SH-SY5Y (cell line): ENCODE results near the gene NPPA.

Experiments
- GATA2 ChIP-seq: IDR thresholded peaks from 2 replicates; pipeline ENCODE4 v1.6.1; 2011; ENCODE audit warnings: mild to moderate bottlenecking, low read depth, low read length
- GATA3 ChIP-seq: IDR thresholded peaks from 2 replicates; pipeline ENCODE4 v1.6.1; 2011; ENCODE audit warnings: low read depth, mild to moderate bottlenecking, low read length, moderate library complexity

- TF ChIP-seq GATA2 (no peak), GATA3 (no peak)
Measured at GRCh38 chr1:11862890-11863289, 15.3 kb upstream of the NPPA start.
